GM20000 (cell line): Measurements from ENCODE around the gene L3MBTL1.

Experiments
- DNase-seq: peaks from one replicate; pipeline ENCODE4 v3.0.0; 2012; ENCODE audit warnings: low spot score
- TF ChIP-seq, protein P1 (sequence below): IDR thresholded peaks from 2 replicates; pipeline ENCODE4 v1.5.1; 2012; ENCODE audit warnings: mild to moderate bottlenecking, control low read depth; ENCODE audit errors: extremely low read depth, missing control alignments

L3MBTL1 gene

DNA sequence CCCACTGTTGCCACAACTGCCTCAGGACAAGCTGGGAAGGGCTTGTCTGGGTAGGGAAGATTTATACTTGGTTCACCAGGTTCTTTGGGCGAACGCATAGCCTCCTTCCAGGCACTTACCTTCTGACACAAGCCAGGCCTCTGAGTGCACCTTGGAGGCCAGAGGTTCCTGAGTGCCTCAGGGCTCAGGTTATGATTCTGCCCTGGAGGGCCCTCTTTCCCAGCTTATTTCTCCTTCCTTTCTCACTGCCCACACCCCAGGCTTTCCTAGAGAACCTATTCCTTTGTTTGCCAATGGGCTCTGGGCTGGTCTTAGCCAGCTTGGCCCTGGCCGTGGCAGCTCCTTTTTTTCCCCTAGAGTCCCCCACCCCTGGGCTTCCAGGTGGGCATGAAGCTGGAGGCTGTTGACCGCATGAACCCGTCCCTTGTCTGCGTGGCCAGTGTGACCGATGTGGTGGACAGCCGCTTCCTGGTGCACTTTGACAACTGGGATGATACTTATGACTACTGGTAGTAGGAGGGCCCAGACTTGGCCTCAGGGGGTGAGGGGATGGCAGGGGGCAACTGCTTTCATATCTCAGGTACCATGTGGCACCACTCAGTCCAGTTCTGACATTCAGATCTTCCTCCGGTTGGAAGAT is 25.0 kb downstream of the L3MBTL1 start:
- TF ChIP-seq, protein P1, sequence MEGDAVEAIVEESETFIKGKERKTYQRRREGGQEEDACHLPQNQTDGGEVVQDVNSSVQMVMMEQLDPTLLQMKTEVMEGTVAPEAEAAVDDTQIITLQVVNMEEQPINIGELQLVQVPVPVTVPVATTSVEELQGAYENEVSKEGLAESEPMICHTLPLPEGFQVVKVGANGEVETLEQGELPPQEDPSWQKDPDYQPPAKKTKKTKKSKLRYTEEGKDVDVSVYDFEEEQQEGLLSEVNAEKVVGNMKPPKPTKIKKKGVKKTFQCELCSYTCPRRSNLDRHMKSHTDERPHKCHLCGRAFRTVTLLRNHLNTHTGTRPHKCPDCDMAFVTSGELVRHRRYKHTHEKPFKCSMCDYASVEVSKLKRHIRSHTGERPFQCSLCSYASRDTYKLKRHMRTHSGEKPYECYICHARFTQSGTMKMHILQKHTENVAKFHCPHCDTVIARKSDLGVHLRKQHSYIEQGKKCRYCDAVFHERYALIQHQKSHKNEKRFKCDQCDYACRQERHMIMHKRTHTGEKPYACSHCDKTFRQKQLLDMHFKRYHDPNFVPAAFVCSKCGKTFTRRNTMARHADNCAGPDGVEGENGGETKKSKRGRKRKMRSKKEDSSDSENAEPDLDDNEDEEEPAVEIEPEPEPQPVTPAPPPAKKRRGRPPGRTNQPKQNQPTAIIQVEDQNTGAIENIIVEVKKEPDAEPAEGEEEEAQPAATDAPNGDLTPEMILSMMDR = no peak
- DNase-seq = no peak

- DNase-seq = no peak
- TF ChIP-seq, protein P1 = no peak
These were observed 25.6 kb downstream of the L3MBTL1 start for GRCh38 chr20:43533060-43533459.

DNA sequence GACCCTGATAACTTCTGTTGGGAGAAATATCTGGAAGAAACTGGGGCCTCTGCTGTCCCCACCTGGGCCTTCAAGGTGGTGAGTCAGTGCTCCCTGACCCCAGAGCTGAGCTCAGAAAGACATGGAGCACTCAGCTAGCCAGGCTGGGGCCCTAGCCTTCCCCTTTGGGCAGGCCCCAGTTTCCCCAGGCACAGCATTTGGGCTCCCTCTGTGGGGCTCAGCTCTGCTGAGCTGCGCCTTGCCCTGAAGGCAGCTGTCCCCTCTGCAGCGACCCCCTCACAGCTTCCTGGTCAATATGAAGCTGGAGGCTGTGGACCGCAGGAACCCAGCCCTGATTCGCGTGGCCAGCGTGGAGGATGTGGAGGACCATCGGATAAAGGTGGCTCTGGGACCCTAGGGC is 26.5 kb downstream of the L3MBTL1 start:
- no peak for DNase-seq
- TF ChIP-seq, protein P1 = no peak

DNA sequence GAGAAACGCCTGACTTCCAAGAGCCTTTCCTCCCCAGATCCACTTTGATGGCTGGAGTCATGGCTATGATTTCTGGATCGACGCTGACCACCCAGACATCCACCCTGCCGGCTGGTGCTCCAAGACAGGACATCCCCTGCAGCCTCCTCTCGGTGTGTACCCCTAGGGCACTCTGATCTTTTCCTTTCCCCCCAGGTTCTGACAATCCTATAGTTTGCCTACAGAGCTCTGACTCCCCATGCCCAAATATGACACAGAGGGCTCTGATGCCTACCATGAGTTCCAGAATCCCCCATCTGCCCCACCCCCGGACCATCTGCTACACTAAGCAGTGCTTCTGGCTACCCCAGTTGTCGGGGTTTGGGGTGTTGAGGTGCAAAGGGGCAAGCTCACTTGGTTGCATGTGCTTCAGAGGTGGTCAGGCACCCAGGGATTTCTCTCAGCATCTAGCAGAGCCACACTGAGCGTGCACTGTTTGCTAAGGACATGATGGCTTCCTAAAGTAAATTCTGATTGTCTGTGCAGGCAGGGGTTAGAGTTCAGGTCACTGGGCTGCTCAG is 27.4 kb downstream of the L3MBTL1 start:
- TF ChIP-seq, protein P1 = no peak

GRCh38 chr20:43535370-43536004 is 28.0 kb downstream of the L3MBTL1 start:
- no peak for DNase-seq

More for the DNA sequence above, 27.4 kb downstream of the L3MBTL1 start:
- DNase-seq = no peak

GRCh38 chr20:43536041-43536816 is 28.7 kb downstream of the L3MBTL1 start:
- no peak for DNase-seq
- TF ChIP-seq, protein P1 = no peak

More at GRCh38 chr20:43535370-43536004, 28.0 kb downstream of the L3MBTL1 start:
- TF ChIP-seq, protein P1 = no peak

GRCh38 chr20:43536817-43537440 is 29.4 kb downstream of the L3MBTL1 start:
- DNase-seq = no peak
- TF ChIP-seq, protein P1 = no peak
